ENCODE data around the gene SLC44A2. TPM values are rescaled to one million over a fixed set of nuclear protein-coding genes. Genes with fewer than 3 reads are reported as not detected.
A peak's percentile ranks its signal among the peaks of the same experiment; 100 is the strongest.

SLC44A2 gene
- 10 to 100 TPM; 19.3 to 31.0 (median 25.3) TPM for total RNA-seq
- polyA plus RNA-seq = 10 to 100 TPM; 12.9 to 88.6 (median 23.4) TPM

- peaks cover 0 to 20% (median 3%) of the 10 kb centered on the region in 4 donors for H3K36me3 ChIP-seq
- H3K27ac ChIP-seq = peak within 1 kb of the TSS; percentile 70 to 77 (median 74)
- no peaks in the 10 kb centered on the region for H3K9me3 ChIP-seq
- no peaks in the 10 kb centered on the region for H3K27me3 ChIP-seq
- peaks cover 0 to 19% (median 17%) of the 10 kb centered on the region in 4 donors for H3K4me1 ChIP-seq
- peak within 1 kb of the TSS; percentile 47 to 75 (median 62) for H3K4me3 ChIP-seq
- intact Hi-C loops (cut with DNase I) = no loop called here
- DNase-seq = peak; percentile 89
- no peak for TF ChIP-seq EP300 (IDR thresholded peaks at IDR 0.05)
- TF ChIP-seq POLR2AphosphoS5 (IDR thresholded peaks at IDR 0.05) = peak in 3 of 4 donors; percentile 42 to 58 (median 54)
- TF ChIP-seq POLR2A (IDR thresholded peaks at IDR 0.05) = peak in 1 of 2 donors; percentile 25
- TF ChIP-seq CTCF (IDR thresholded peaks at IDR 0.05) = no peak
- WGBS, 2 donors = 12 to 44% methylated on average over 53 of the region's 53 CpGs
Observed at GRCh38 chr19:10625003-10625761, at the start of gene SLC44A2. SLC44A2 (plus strand) TSS chr19:10625553; CDS start chr19:10625634, 81 bp downstream.

GRCh38 chr19:10577951-10578350 is 47.4 kb upstream of the SLC44A2 start:
- 81 to 97% methylated on average over 6 of the region's 6 CpGs for WGBS, 2 donors
- peaks cover 0 to 7% (median 3%) of the 10 kb centered on the region in 4 donors for H3K4me1 ChIP-seq
- H3K9me3 ChIP-seq = no peaks in the 10 kb centered on the region
- no peak overlapping the region for H3K4me3 ChIP-seq
- no peak for DNase-seq
- no peaks in the 10 kb centered on the region for H3K36me3 ChIP-seq
- no peak for TF ChIP-seq CTCF (IDR thresholded peaks at IDR 0.05)
- no peak for TF ChIP-seq POLR2A (IDR thresholded peaks at IDR 0.05)
- TF ChIP-seq POLR2AphosphoS5 (IDR thresholded peaks at IDR 0.05) = no peak
- TF ChIP-seq EP300 (IDR thresholded peaks at IDR 0.05) = no peak
- intact Hi-C loops (cut with DNase I) = no loop called here
- no peak overlapping the region for H3K27ac ChIP-seq
- peaks cover 0 to 6% (median 0%) of the 10 kb centered on the region in 3 donors for H3K27me3 ChIP-seq

- intact Hi-C loops (cut with DNase I) = loop anchor here (1.0 kb wide), 1 partner anchor 63 kb away; no protein-coding TSS in a partner anchor
- Histone ChIP-seq H3K4me3 (no peak overlapping the region), H3K27ac (no peak overlapping the region), H3K4me1 (peaks cover 0 to 7% (median 3%) of the 10 kb centered on the region in 4 donors), H3K36me3 (no peaks in the 10 kb centered on the region), H3K27me3 (peaks cover 0 to 6% (median 0%) of the 10 kb centered on the region in 3 donors), H3K9me3 (no peaks in the 10 kb centered on the region)
- DNase-seq = peak; percentile 93
- WGBS, 2 donors = 33 to 35% methylated on average over 31 of the region's 31 CpGs
- no peak for TF ChIP-seq POLR2A (IDR thresholded peaks at IDR 0.05)
- no peak for TF ChIP-seq POLR2AphosphoS5 (IDR thresholded peaks at IDR 0.05)
- TF ChIP-seq CTCF (IDR thresholded peaks at IDR 0.05) = peak; percentile 95 to 99 (median 99)
- no peak for TF ChIP-seq EP300 (IDR thresholded peaks at IDR 0.05)
Observed at GRCh38 chr19:10580979-10581631, 44.2 kb upstream of the SLC44A2 start.

- WGBS, 2 donors = 90 to 95% methylated on average over 13 of the region's 13 CpGs
- no peak overlapping the region for H3K27ac ChIP-seq
- H3K9me3 ChIP-seq = no peaks in the 10 kb centered on the region
- no peak for DNase-seq
- peaks cover 0 to 13% (median 8%) of the 10 kb centered on the region in 3 donors for H3K27me3 ChIP-seq
- H3K36me3 ChIP-seq = no peaks in the 10 kb centered on the region
- TF ChIP-seq CTCF (IDR thresholded peaks at IDR 0.05) = no peak
- no peak for TF ChIP-seq EP300 (IDR thresholded peaks at IDR 0.05)
- no peak for TF ChIP-seq POLR2A (IDR thresholded peaks at IDR 0.05)
- no peak for TF ChIP-seq POLR2AphosphoS5 (IDR thresholded peaks at IDR 0.05)
- intact Hi-C loops (cut with DNase I) = no loop called here
- H3K4me1 ChIP-seq = peaks cover 0 to 7% (median 3%) of the 10 kb centered on the region in 4 donors
- H3K4me3 ChIP-seq = no peak overlapping the region
Observed at GRCh38 chr19:10582091-10582490, 43.3 kb upstream of the SLC44A2 start.
